Activated effector memory CD4-positive, alpha-beta T cell treated with Interleukin-2 at 50 U/mL for 16 hours (primary cell): ENCODE data around the gene DMRTA1.
"Not testable (repeated sequence)": the region's sequence is repeated elsewhere in the genome, so short reads cannot be mapped to it uniquely, and the experiment has no call there.

Source experiments
- DNase-seq: peaks from one replicate; pipeline ENCODE4 v3.0.0-alpha.2; 2020

DMRTA1 gene

DNA sequence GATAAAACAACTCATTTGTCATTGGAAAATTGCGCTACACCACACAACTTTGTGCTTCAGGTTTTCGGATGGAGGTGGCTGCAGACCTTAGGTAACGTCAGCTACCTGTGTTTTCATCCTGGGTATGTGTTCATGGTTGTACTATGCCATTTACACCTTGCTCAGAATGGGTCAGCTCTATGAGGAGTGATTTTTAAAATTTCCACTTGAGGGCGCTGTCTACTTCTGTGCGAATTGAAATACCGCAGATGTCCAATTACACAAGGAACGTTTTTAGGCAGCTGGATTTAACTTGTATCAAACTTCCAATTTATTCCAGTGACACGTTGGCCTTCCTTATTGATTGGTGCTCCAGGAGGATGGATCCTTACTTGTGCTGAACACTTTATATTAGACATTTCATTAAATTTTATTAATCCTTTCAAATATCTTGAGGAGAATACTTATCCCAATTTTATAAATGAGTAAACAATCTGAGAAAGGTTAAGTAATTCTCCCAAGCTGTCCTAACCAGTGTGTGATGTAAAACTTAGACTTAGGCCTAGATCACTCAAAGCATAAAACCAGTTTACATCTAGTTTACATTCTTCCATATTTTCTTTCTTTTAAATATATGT lies 23.4 kb downstream of the DMRTA1 start:
- DNase-seq = no peak

DNA sequence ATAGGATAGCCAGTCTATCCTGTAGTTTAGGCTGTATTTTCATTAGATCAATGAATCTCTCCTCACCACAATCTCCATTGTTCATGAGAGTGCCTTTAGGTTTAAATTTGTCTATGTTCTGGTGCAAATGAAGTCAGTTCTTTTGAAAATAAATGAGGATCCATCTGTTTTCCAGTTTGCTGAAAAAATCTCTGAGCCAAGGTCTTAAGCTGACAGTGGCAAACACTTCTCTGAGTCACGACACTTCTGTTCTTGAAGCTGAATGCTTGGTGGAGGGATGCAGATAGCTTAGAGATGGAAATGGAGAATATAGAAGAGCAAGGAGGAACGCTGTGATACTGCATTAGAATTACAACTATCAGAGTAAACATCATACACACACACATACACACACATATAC lies 34.9 kb downstream of the DMRTA1 start:
- DNase-seq = no peak

DNA sequence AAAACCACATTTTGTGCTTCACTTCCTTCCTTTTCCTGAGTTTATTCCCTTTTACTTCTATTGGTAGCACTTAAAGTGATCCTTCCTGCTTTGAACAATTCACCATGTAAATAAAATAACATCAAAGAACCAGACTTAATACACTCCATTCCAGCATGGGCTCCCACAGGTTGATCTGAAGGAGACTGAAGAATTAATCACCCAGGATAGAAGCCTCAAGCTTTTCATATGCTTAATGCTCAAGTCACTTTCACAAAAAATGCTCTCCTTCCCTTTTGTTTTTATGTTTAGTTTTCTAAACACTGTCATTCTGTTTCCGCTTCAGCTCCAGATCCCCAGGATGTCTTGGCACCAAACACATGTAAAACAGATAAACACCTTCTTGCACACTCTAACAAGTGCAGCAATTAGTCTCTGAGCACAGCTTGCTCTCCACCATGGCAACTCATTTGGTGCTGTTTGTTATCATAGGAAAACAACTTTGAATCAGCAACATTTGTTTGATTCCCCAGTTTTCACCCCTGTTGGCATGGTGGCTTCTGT lies 37.0 kb downstream of the DMRTA1 start:
- no peak for DNase-seq

DNA sequence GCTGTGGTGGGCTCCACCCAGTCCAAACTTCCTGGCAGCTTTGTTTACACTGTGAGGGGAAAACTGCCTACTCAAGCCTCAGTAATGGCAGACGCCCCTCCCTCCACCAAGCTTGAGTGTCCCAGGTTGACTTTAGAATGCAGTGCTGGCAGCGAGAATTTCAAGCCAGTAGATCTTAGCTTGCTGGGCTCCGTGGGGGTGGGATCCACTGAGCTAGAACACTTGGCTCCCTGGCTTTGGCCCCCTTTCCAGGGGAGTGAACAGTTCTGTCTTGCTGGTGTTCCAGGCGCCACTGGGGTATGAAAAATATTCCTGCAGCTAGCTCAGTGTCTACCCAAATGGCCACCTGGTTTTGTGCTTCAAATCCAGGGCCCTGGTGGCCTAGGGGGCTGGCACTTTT lies 49.6 kb downstream of the DMRTA1 start:
- not testable (repeated sequence) for DNase-seq
